Measurements from ENCODE around the gene NFU1.

- no peak for TF ChIP-seq EZH2 (IDR thresholded peaks at IDR 0.05)
- peak; percentile 95 for TF ChIP-seq POLR2AphosphoS5 (IDR thresholded peaks at IDR 0.05; ENCODE audit: borderline replicate concordance, low read depth, low read length)
- TF ChIP-seq FOXP2 (optimal IDR thresholded peaks at IDR 0.05; ENCODE audit: control extremely low read depth, extremely low read length, insufficient read depth): peak; percentile 29
Measured at GRCh38 chr2:69436938-69437750, at the start of gene NFU1.
